ENCODE results near the gene ZNF831.

DNA sequence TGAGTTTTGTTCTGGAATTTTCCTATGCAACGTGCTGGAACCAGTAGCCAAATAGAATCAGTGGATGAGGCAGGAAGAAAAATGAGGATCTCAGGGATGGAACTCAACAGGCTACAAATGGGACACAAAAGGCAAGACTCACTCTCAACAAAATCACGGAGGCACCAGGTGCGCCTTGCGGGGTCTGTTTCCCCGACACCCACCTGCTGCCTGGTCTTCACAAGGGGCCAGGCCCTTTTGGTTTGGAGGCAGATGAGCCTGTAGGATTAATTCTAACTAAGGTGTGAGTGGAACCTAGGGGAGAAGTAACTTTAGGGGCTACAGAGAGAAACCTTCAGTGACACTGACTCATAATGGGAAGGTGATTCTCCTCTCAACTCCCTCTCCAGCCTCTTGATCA is 56.5 kb downstream of the ZNF831 start:
- no peak for TF ChIP-seq CTCF (conservative IDR thresholded peaks at IDR 0.05)
- no peak for TF ChIP-seq ZFX (IDR thresholded peaks at IDR 0.05)
